Omental fat pad (tissue), 4 donors: ENCODE measurements around the gene CYB5R3. TPM values are rescaled to one million over a fixed set of nuclear protein-coding genes. Genes with fewer than 3 reads are reported as not detected.
A peak's percentile ranks its signal among the peaks of the same experiment; 100 is the strongest.
"Not testable (repeated sequence)": the region's sequence is repeated elsewhere in the genome, so short reads cannot be mapped to it uniquely, and the experiment has no call there.

ENCODE experiments used
- ATAC-seq: fragments of 150-250 bp; one replicate; pipeline ENCODE4 v1.9.1; 2016; ENCODE audit warnings: mild to moderate bottlenecking, moderate library complexity; ENCODE audit not compliant: low FRiP score
- DNase-seq: peaks from one replicate; pipeline ENCODE4 v3.0.0-alpha.2; 2019; ENCODE audit warnings: low spot score
- CTCF ChIP-seq, 3 donors: fragments of 450-650 bp; IDR thresholded peaks; one replicate each; pipeline ENCODE4 v1.5.1; 2016 to 2017; ENCODE audit warnings: antibody characterized with exemption in 3 of 3, mild to moderate bottlenecking in 3 of 3, moderate library complexity in 2 of 3
- total RNA-seq, 4 donors: library from RNA; depleted of rRNA; stranded (reverse); fragments of >200 nt; gene quantifications; one replicate each; pipeline ENCODE4 v1.1.0, GENCODE V29; 2016

The CYB5R3 gene
- total RNA-seq, 4 donors from 2014 or later = 125 to 212 (median 152) TPM

- ATAC-seq (no peak), DNase-seq (no peak)
- no peak for TF ChIP-seq CTCF (IDR thresholded peaks at IDR 0.05)
Measured at GRCh38 chr22:42622061-42622710, 27.0 kb downstream of the CYB5R3 start.

- no peak for DNase-seq
- ATAC-seq = peak; percentile 61
- peak in 1 of 3 donors; percentile 51 for TF ChIP-seq CTCF (IDR thresholded peaks at IDR 0.05)
Measured at GRCh38 chr22:42621505-42622002, 27.6 kb downstream of the CYB5R3 start.

GRCh38 chr22:42620084-42620483 lies 29.1 kb downstream of the CYB5R3 start:
- no peak for ATAC-seq
- TF ChIP-seq CTCF (IDR thresholded peaks at IDR 0.05) = no peak

GRCh38 chr22:42619261-42620063 lies 29.7 kb downstream of the CYB5R3 start:
- ATAC-seq = no peak
- no peak for TF ChIP-seq CTCF (IDR thresholded peaks at IDR 0.05)
- no peak for DNase-seq

More at GRCh38 chr22:42620084-42620483, 29.1 kb downstream of the CYB5R3 start:
- DNase-seq = no peak

- no peak for DNase-seq
- no peak for TF ChIP-seq CTCF (IDR thresholded peaks at IDR 0.05)
- ATAC-seq = no peak
Measured at GRCh38 chr22:42617155-42617983, 31.8 kb downstream of the CYB5R3 start.

- ATAC-seq = peak; percentile 0
- DNase-seq = not testable (repeated sequence)
Measured at GRCh38 chr22:42615860-42616175, 33.4 kb downstream of the CYB5R3 start.
